Measurements from ENCODE around the gene CPLX1.
A peak's percentile ranks its signal among the peaks of the same experiment; 100 is the strongest.

The CPLX1 gene

GRCh38 chr4:796206-796605 is 29.7 kb downstream of the CPLX1 start:
- DNase-seq (ENCODE audit: low read depth), result no peak
- TF ChIP-seq CTCF (conservative IDR thresholded peaks at IDR 0.05; ENCODE audit: low read depth, low read length), result no peak
- H3K4me3 ChIP-seq (ENCODE audit: low read length), result no peak overlapping the region

- no peak overlapping the region for H3K4me3 ChIP-seq (ENCODE audit: low read length)
- no peak for TF ChIP-seq CTCF (conservative IDR thresholded peaks at IDR 0.05; ENCODE audit: low read depth, low read length)
- DNase-seq (ENCODE audit: low read depth), result no peak
Observed at GRCh38 chr4:795726-796119, 30.2 kb downstream of the CPLX1 start.

- no peak for TF ChIP-seq CTCF (conservative IDR thresholded peaks at IDR 0.05; ENCODE audit: low read depth, low read length)
- no peak for DNase-seq (ENCODE audit: low read depth)
- no peak overlapping the region for H3K4me3 ChIP-seq (ENCODE audit: low read length)
Observed at GRCh38 chr4:794900-795725, 30.8 kb downstream of the CPLX1 start.

- no peak for TF ChIP-seq CTCF (conservative IDR thresholded peaks at IDR 0.05; ENCODE audit: low read depth, low read length)
- H3K4me3 ChIP-seq (ENCODE audit: low read length), result no peak overlapping the region
- DNase-seq (ENCODE audit: low read depth), result no peak
Observed at GRCh38 chr4:793941-794621, 31.8 kb downstream of the CPLX1 start.

GRCh38 chr4:793093-793861 is 32.7 kb downstream of the CPLX1 start:
- H3K4me3 ChIP-seq (ENCODE audit: low read length), result no peak overlapping the region
- DNase-seq (ENCODE audit: low read depth), result no peak
- TF ChIP-seq CTCF (conservative IDR thresholded peaks at IDR 0.05; ENCODE audit: low read depth, low read length), result no peak

GRCh38 chr4:792626-793092 is 33.3 kb downstream of the CPLX1 start:
- DNase-seq (ENCODE audit: low read depth), result no peak
- peak overlapping the region; percentile 20 for H3K4me3 ChIP-seq (ENCODE audit: low read length)
- TF ChIP-seq CTCF (conservative IDR thresholded peaks at IDR 0.05; ENCODE audit: low read depth, low read length), result no peak
